Skin of body (tissue), 2 donors: ENCODE results near the gene CCDC134. TPM values are rescaled to one million over a fixed set of nuclear protein-coding genes. Genes with fewer than 3 reads are reported as not detected.
"Not testable (repeated sequence)": the region's sequence is repeated elsewhere in the genome, so short reads cannot be mapped to it uniquely, and the experiment has no call there.

Experiments
- DNase-seq: peaks from one replicate; lab custom pipeline; 2025; lab: John Stamatoyannopoulos, UW
- total RNA-seq: library from RNA; depleted of rRNA; stranded (reverse); fragments of >200 nt; gene quantifications from one replicate; pipeline ENCODE4 v1.2.3, GENCODE V29; 2014

The CCDC134 gene
- total RNA-seq, 1 donor from 2014 or later = 11.4 TPM

- DNase-seq = no peak
Measured at GRCh38 chr22:41842996-41843970, 42.8 kb downstream of the CCDC134 start.

GRCh38 chr22:41844036-41844435 lies 43.6 kb downstream of the CCDC134 start:
- no peak for DNase-seq

GRCh38 chr22:41844513-41844912 lies 44.0 kb downstream of the CCDC134 start:
- no peak for DNase-seq

GRCh38 chr22:41845380-41846267 lies 45.1 kb downstream of the CCDC134 start:
- no peak for DNase-seq

- no peak for DNase-seq
Measured at GRCh38 chr22:41846268-41846987, 45.9 kb downstream of the CCDC134 start.

GRCh38 chr22:41847300-41847699 lies 46.8 kb downstream of the CCDC134 start:
- DNase-seq = no peak

- DNase-seq = no peak
Measured at GRCh38 chr22:41848468-41848867, 48.0 kb downstream of the CCDC134 start.

- DNase-seq = no peak
Measured at GRCh38 chr22:41856469-41856868, 56.0 kb downstream of the CCDC134 start.

GRCh38 chr22:41857155-41857859 lies 56.8 kb downstream of the CCDC134 start:
- no peak for DNase-seq

- DNase-seq = no peak
Measured at GRCh38 chr22:41857860-41858199, 57.4 kb downstream of the CCDC134 start.

GRCh38 chr22:41862160-41862529 lies 61.7 kb downstream of the CCDC134 start:
- no peak for DNase-seq

- no peak for DNase-seq
Measured at GRCh38 chr22:41862530-41863266, 62.2 kb downstream of the CCDC134 start.

- no peak for DNase-seq
Measured at GRCh38 chr22:41863472-41863871, 63.0 kb downstream of the CCDC134 start.

GRCh38 chr22:41868556-41868955 lies 68.1 kb downstream of the CCDC134 start:
- DNase-seq = no peak

GRCh38 chr22:41870081-41870480 lies 69.6 kb downstream of the CCDC134 start:
- DNase-seq = not testable (repeated sequence)

- DNase-seq = no peak
Measured at GRCh38 chr22:41870786-41871185, 70.3 kb downstream of the CCDC134 start.

GRCh38 chr22:41873391-41873790 lies 72.9 kb downstream of the CCDC134 start:
- no peak for DNase-seq

GRCh38 chr22:41874090-41874489 lies 73.6 kb downstream of the CCDC134 start:
- DNase-seq = no peak

- DNase-seq = no peak
Measured at GRCh38 chr22:41875531-41876270, 75.2 kb downstream of the CCDC134 start.
